ENCODE results near the gene NEK7.

Gene NEK7

DNA sequence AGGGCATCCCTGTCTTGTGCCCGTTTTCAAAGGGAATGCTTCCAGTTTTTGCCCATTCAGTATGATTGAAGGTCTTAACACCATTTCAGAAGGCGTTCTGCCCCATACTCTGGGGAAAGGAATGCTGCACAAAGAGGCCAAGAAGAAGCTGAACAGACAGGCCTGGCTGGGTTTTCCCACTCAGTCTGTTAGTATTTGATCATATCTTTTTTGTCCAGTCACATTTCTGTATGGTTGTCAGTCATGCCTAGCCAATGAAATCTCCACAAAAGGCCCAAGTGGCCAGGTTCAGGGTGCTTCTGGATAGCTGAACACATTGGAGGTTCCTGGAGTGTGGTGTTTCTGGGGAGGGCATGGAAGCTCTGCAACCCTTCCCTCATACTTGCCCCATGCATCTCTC, 72.1 kb downstream of the NEK7 start:
- TF ChIP-seq, protein P1, sequence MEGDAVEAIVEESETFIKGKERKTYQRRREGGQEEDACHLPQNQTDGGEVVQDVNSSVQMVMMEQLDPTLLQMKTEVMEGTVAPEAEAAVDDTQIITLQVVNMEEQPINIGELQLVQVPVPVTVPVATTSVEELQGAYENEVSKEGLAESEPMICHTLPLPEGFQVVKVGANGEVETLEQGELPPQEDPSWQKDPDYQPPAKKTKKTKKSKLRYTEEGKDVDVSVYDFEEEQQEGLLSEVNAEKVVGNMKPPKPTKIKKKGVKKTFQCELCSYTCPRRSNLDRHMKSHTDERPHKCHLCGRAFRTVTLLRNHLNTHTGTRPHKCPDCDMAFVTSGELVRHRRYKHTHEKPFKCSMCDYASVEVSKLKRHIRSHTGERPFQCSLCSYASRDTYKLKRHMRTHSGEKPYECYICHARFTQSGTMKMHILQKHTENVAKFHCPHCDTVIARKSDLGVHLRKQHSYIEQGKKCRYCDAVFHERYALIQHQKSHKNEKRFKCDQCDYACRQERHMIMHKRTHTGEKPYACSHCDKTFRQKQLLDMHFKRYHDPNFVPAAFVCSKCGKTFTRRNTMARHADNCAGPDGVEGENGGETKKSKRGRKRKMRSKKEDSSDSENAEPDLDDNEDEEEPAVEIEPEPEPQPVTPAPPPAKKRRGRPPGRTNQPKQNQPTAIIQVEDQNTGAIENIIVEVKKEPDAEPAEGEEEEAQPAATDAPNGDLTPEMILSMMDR (IDR thresholded peaks at IDR 0.05; ENCODE audit: extremely low read depth, missing control alignments) = no peak
- DNase-seq (ENCODE audit: low spot score) = no peak

DNA sequence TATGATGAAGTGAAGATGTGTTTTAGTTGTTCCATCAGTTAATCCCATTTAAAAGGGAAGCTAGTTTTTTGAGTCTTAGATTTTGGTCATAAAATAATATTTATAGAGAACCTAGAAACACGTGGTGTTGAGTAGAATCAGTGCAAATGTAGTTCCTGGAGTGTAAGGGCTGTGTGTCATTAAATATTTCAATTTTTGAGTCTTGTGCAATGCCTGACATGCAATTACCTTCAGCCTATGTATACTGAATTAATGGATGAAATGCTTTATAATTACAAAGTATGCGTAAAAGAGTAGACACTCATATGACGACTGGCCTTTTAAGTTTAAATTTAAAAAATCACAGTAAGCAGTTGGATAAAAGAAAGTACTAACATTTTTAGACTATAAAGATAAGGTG, 75.0 kb downstream of the NEK7 start:
- TF ChIP-seq, protein P1 (IDR thresholded peaks at IDR 0.05; ENCODE audit: extremely low read depth, missing control alignments) = no peak
- no peak for DNase-seq (ENCODE audit: low spot score)

GRCh38 chr1:198232378-198232777, 75.6 kb downstream of the NEK7 start:
- TF ChIP-seq, protein P1 (IDR thresholded peaks at IDR 0.05; ENCODE audit: extremely low read depth, missing control alignments) = no peak
- DNase-seq (ENCODE audit: low spot score) = no peak

DNA sequence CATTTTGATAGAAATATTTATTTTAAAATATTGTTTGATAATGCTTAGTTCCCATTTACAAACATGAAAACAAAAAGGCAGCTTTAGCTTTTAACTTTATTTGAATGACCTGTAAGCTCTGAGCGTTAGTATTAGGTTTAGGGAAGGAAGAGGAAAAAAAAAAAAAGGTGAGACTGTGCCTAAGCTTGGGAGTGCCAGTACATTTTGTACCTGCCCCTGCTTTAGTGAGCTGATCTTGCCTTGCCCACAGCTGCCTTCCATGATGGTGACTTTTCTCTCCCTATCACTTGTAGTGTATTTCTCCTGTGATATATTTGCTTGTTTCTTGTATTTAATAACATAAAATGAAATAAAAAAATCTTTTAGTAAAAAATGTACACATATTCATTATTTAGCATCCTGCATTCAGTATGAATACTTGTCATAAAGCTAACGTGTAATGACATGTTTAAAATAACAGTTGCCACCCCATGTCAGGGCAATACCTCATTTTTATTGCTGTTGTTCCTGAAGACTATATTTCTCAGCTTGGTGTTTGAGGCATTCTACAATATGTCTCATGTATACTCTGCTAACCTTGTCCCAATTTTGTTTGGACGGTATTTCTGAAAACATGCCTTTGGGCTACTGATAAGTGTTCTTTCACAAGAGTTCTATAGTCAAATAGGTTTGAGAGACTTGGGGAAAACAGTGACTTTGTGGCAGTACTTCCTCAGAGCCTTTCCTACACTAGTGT, 76.3 kb downstream of the NEK7 start:
- DNase-seq (ENCODE audit: low spot score) = no peak
- TF ChIP-seq, protein P1 (IDR thresholded peaks at IDR 0.05; ENCODE audit: extremely low read depth, missing control alignments) = no peak

- DNase-seq (ENCODE audit: low spot score) = no peak
- TF ChIP-seq, protein P1 (IDR thresholded peaks at IDR 0.05; ENCODE audit: extremely low read depth, missing control alignments) = no peak
Measured at GRCh38 chr1:198234520-198235251, 77.9 kb downstream of the NEK7 start.

DNA sequence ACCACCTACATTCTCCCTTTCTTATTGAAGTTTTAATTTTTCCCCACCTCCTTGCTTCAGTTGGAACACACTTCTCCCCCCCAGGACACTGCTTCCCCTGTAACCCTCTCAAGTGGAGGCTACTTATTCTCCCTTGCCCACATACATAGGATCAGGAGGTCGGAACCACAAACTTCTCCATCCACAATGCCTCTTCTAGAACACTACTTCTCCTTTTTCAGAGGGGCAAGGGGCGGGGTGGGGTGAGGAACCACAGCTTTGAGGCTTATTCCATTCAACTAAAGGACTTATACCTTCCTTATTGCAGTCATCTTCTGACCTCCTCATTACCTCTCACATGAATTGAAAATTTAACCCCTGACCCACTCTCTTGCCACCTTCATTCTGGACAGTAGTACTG, 81.3 kb downstream of the NEK7 start:
- no peak for DNase-seq (ENCODE audit: low spot score)
- TF ChIP-seq, protein P1 (IDR thresholded peaks at IDR 0.05; ENCODE audit: extremely low read depth, missing control alignments) = no peak

GRCh38 chr1:198241553-198241952, 84.8 kb downstream of the NEK7 start:
- TF ChIP-seq, protein P1 (IDR thresholded peaks at IDR 0.05; ENCODE audit: extremely low read depth, missing control alignments) = no peak
- DNase-seq (ENCODE audit: low spot score) = no peak

All from GM20000 (cell line).